Colon (tissue), 2 donors: ENCODE measurements around the gene MIX23.

Source experiments
- FAIRE-seq: peaks from 2 replicates; lab custom pipeline; 2012; peaks lifted over from hg19 to GRCh38; lab: Jason Lieb, UNC
- donor health status: control.
- donor health status: control.

Gene MIX23

GRCh38 chr3:122351612-122352011, 31.4 kb downstream of the MIX23 start:
- FAIRE-seq: peak; percentile 49

DNA sequence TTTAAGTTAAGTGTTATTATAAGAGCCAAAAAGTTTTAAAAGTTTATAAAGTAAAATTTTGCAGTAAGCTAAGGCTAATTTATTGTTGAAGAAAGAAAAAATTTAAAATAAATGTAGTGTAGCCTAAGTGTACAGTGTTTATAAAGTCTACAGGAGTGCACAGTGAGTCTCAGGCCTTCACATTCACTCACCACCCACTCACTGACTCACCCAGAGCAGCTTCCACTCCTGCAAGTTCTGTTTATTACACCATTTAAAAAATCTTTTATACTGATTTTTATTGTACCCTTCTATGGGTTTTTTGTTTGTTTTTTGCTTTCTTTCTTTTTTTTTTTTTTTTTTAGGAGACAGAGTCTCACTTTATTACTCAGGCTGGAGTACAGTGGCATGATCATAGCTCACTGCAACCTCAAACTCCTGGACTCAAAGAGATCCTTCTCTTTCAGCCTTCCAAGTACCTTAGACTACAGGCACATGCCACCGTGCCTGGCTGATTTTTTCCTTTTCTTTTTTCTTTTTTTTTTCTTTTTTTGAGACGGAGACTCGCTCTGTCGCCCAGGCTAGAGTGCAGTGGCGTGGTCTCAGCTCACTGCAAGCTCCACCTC, 32.1 kb downstream of the MIX23 start:
- FAIRE-seq: peak; percentile 80

DNA sequence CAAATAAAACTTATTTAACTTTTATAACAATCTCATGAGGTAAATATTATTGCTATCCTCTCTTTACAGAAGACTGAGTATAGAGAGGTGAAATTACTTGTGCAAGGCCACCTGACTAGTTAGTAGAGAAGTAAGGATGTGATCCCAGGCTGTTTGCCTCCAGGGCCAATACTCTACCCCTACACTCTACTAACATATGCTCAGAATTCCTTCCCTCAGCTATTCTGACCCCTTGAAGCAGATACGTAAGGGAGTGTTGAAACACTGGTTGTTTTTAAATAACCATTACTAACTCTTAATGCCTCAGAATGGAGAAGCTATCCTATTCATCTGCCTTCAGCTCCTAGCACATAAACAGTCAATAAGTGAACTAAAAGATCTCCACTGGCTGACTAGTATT, 33.9 kb downstream of the MIX23 start:
- no peak for FAIRE-seq

DNA sequence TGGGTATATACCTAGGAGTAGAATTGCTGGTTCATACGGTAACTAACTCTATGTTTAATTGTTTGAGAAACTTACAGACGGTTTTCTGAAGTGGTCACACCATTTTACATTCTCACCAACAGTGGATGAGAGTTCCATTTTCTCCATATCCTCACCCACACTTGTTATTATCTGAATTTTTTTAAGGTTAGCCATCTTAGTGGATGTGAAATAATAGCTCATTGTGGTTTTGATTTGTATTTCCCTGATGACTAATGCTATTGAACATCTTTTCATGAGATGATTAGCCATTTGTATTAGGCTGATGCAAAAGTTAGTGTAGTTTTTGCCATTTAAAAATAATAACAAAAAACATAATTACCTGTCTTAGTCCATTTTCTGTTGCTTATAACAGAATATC, 39.4 kb downstream of the MIX23 start:
- FAIRE-seq: no peak

DNA sequence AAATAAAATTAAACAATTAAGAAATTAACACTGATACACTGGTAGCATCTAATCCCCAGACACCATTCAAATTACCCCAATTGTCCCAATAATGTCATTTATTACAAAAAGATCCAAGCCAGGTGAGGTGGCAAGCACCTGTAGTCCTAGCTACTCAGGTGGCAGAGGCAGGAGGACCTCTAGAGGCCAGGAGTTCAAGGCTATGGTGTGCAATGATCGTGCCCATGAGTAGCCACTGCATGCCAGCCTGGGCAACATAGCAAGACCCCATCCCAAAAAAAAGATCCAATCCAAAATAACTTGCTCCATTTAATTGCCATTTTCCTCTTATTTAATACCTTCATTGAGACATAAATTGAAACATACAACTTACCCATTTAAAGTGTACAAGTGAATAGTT, 40.2 kb downstream of the MIX23 start:
- FAIRE-seq: no peak

DNA sequence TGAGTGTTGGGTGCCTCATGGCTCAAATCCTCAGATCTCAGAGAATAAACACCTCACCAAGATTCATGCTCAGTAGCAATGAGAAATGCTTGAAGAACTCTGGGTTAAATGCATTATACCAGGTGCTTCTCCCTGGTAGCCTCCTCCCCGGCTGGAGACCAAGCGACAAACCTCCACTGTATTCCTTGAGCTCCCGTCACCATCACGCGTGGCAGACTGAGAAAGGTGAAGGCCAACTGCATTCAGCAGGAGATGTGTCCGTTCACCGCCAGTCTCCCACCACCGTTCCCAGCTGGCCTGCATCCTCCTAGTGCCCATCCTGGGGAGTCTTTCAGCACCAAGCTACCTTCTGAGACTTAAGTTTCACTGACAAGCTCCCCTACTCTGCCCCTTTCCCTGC, 50.5 kb downstream of the MIX23 start:
- no peak for FAIRE-seq

- no peak for FAIRE-seq
Measured at GRCh38 chr3:122331886-122332285, 51.1 kb downstream of the MIX23 start.

- FAIRE-seq: no peak
Measured at GRCh38 chr3:122325769-122326168, 57.3 kb downstream of the MIX23 start.

DNA sequence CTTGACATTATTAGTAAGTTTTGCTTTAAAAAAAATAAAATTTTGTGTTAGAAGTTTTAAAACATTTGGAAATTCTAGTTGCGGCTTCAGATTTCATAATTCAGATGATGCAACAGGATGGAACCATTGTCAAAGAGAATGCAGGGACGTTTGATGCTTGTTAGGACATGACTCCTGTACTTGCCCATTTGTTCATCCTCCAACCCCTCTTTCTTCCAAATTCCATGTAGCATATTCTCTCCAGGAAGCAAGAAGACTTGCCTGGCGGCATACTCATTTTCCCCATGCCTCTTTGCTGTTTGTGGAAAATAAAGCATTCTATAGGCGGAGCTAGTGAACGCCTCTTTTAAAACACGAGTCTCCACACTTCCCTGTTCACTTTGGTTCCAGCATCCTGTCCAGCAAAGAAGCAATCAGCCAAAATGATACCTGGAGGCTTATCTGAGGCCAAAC, 58.1 kb downstream of the MIX23 start, which contains the start of gene CSTA:
TSS of gene CSTA (plus strand) at position 378 of the 453 bp plus-strand sequence. CDS start at position 423, 45 bp downstream.
- no peak for FAIRE-seq

DNA sequence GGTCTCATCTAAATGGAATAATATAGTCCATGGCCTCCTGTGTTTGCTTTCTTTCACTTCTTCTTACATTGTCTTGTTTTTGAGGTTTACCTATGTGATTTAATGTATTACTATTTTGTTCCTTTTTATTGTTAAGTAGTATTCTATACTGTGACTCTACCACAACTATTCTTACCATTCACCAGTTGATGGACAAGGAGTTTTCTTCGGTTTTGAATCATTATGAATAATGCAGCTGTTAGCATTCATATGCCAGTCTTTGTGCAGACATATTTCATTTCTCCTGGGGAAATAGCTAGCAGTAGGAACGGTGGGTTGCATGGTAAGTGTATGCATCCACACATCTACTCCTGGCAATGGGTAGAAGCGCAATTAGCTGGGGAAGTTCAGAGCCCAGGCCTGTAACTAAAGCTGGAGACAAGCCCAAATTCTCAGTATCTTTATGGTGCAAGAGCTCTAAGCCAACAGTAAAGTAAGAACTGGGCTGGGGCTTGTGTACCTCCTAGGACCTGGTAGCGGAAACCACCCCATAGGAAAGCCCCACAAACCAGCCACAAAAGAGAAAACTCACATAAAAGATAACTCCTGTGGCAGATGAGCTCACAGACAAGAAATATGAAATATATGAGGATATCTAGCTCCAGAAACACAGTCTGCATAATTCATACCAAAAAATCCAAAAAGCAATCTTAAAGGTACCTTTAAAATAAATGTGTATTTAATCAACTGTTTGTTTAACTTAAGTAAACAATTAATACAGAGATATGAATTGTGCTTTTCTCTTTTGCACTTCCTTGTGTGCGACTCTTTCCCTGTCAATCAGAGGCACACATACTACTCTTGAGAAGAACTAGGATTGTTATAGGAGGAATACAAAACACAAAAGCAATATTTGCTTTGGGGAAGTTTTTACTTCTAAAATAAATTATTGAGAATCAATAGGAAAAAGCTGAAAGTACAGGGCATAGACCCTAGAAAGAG, 60.6 kb downstream of the MIX23 start:
- FAIRE-seq: no peak

DNA sequence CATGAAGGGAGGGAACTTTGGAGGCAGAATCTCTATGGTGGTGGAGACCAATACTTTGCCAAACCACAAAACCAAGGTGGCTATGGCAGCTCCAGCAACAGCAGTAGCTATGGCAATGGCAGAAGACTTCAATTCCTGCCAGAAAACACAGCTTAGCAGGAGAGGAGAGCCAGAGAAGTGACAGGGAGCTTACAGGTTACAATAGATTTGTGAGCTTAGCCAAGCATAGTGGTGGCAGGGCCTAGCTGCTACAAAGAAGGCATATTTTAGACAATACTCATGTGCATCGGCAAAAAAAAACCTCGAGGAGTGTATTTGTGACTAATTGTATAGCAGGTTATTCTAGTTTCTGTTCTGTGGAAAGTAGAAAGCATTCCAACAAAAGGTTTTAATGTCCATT, 64.4 kb downstream of the MIX23 start:
- no peak for FAIRE-seq

DNA sequence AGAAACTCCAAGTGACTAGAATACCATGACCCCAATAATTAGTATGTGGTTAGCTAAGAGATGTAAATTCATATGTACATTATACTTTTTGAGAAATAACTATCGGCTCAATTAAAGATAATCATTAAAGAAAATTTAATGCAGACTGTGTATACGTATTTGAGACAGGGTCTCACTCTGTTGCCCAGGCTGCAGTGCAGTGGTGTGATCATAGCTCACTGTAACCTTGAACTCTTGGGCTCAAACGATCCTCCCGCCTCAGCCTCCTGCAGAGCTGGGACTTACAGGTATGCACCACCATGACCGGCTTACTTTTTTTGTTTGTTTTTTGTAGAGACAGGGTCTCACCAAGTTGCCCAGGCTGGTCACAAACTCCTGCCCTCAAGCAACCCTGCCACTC, 66.7 kb downstream of the MIX23 start:
- FAIRE-seq: no peak

- no peak for FAIRE-seq
Measured at GRCh38 chr3:122315619-122316018, 67.4 kb downstream of the MIX23 start.

DNA sequence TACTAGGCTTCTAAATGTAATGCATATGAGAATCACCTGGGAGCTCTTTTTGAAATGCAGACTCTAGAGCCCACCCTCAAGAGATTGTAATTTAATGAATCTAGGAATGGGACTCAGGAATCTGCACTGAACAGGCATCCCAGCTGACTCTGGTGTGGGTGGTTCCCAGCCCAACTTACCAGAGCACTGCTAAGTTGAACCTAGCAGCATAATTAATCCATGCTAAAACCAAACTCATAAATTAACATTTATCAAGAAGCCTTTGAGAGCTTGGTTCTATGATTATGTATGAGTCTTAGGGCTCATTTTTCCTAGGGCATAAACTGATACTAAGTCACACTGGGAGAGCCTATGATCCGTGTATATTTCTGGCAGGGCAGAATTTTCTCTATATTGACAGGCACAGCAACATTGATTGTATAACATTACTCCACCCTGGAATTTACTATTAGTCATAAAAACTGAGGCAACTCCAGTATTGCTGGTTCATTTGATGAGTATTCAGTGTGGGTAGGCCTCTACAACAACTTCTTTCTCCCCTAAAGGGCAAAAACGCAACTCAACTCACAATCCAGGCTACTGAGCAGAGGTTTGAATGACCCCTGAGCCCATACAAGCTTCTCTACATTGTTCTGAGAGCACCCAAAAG, 68.7 kb downstream of the MIX23 start:
- FAIRE-seq: peak; percentile 64

DNA sequence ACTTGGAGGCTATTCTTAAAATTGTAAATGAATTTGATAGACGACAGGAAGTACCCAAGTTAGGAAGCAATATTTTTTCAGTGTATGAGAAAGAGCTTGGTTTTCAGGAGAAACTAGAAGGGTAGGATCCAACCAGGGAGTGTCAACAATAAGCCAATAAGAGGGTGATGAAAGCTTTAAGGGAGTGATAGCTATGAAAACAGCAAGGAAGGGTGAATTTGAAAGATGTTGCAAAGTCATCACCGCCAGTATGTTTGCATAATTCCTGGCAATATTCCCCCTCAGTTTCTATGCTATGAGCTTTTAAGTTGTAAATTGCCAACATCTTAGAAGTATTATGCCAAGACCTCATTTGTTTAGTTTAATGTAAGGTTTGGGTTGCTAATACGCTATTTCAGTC, 69.8 kb downstream of the MIX23 start:
- FAIRE-seq: no peak

- FAIRE-seq: no peak
Measured at GRCh38 chr3:122312826-122313225, 70.2 kb downstream of the MIX23 start.

DNA sequence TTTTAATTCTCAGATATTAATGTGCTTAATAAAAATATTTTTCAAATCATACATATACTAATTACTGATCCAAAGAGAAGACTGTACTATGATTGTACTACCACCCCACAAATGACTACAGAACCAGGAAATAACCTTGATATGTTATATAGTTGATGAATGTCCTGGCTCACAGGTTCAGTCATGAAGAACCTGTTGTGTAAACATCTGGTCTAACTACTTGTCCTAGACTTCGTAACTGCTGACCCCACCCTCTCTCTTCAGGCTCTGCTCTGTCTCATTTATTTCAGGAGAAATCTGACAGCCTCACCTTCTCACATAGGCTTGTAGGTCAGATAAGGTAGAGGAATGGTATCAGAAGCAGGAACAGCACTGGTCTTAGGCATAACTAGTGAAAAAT, 72.7 kb downstream of the MIX23 start:
- peak; percentile 72 for FAIRE-seq
